ENCODE results near the gene GRID2. TPM values are rescaled to one million over a fixed set of nuclear protein-coding genes. Genes with fewer than 3 reads are reported as not detected.

Gene GRID2
- total RNA-seq, 1 donor from 2014 or later = 11.6 TPM

- Mint-ChIP-seq H3K36me3 (ENCODE audit: low read depth, unreplicated experiment) (no peaks in the 10 kb centered on the region), H3K9me3 (ENCODE audit: unreplicated experiment) (no peaks in the 10 kb centered on the region), H3K4me1 (ENCODE audit: unreplicated experiment) (no peaks in the 10 kb centered on the region), H3K27me3 (ENCODE audit: unreplicated experiment) (no peaks in the 10 kb centered on the region), H3K27ac (ENCODE audit: unreplicated experiment) (no peak overlapping the region), H3K4me3 (ENCODE audit: unreplicated experiment) (no peak overlapping the region)
- DNase-seq (ENCODE audit: low spot score) = no peak
- TF ChIP-seq CTCF (IDR thresholded peaks at IDR 0.05; ENCODE audit: unreplicated experiment) = no peak
Measured at GRCh38 chr4:93179044-93179443, 875.3 kb downstream of the GRID2 start.

- no peak for DNase-seq (ENCODE audit: low spot score)
- H3K4me1 Mint-ChIP-seq (ENCODE audit: unreplicated experiment) = no peaks in the 10 kb centered on the region
- H3K27ac Mint-ChIP-seq (ENCODE audit: unreplicated experiment) = no peak overlapping the region
- H3K36me3 Mint-ChIP-seq (ENCODE audit: low read depth, unreplicated experiment) = no peaks in the 10 kb centered on the region
- no peak for TF ChIP-seq CTCF (IDR thresholded peaks at IDR 0.05; ENCODE audit: unreplicated experiment)
- no peaks in the 10 kb centered on the region for H3K9me3 Mint-ChIP-seq (ENCODE audit: unreplicated experiment)
- no peak overlapping the region for H3K4me3 Mint-ChIP-seq (ENCODE audit: unreplicated experiment)
- no peaks in the 10 kb centered on the region for H3K27me3 Mint-ChIP-seq (ENCODE audit: unreplicated experiment)
Measured at GRCh38 chr4:93182722-93183121, 879.0 kb downstream of the GRID2 start.

GRCh38 chr4:93183576-93183975 lies 879.8 kb downstream of the GRID2 start:
- Mint-ChIP-seq H3K4me1 (ENCODE audit: unreplicated experiment) (no peaks in the 10 kb centered on the region), H3K27ac (ENCODE audit: unreplicated experiment) (no peak overlapping the region), H3K4me3 (ENCODE audit: unreplicated experiment) (no peak overlapping the region), H3K27me3 (ENCODE audit: unreplicated experiment) (no peaks in the 10 kb centered on the region), H3K9me3 (ENCODE audit: unreplicated experiment) (no peaks in the 10 kb centered on the region), H3K36me3 (ENCODE audit: low read depth, unreplicated experiment) (no peaks in the 10 kb centered on the region)
- no peak for DNase-seq (ENCODE audit: low spot score)
- no peak for TF ChIP-seq CTCF (IDR thresholded peaks at IDR 0.05; ENCODE audit: unreplicated experiment)

GRCh38 chr4:93184053-93184452 lies 880.3 kb downstream of the GRID2 start:
- H3K4me3 Mint-ChIP-seq (ENCODE audit: unreplicated experiment) = no peak overlapping the region
- H3K9me3 Mint-ChIP-seq (ENCODE audit: unreplicated experiment) = no peaks in the 10 kb centered on the region
- no peaks in the 10 kb centered on the region for H3K27me3 Mint-ChIP-seq (ENCODE audit: unreplicated experiment)
- DNase-seq (ENCODE audit: low spot score) = no peak
- no peaks in the 10 kb centered on the region for H3K4me1 Mint-ChIP-seq (ENCODE audit: unreplicated experiment)
- H3K36me3 Mint-ChIP-seq (ENCODE audit: low read depth, unreplicated experiment) = no peaks in the 10 kb centered on the region
- TF ChIP-seq CTCF (IDR thresholded peaks at IDR 0.05; ENCODE audit: unreplicated experiment) = no peak
- no peak overlapping the region for H3K27ac Mint-ChIP-seq (ENCODE audit: unreplicated experiment)

- DNase-seq (ENCODE audit: low spot score) = no peak
Measured at GRCh38 chr4:93186846-93187245, 883.1 kb downstream of the GRID2 start.

More at GRCh38 chr4:93186846-93187245, 883.1 kb downstream of the GRID2 start:
- H3K27ac Mint-ChIP-seq (ENCODE audit: unreplicated experiment) = no peak overlapping the region
- no peak overlapping the region for H3K4me3 Mint-ChIP-seq (ENCODE audit: unreplicated experiment)
- no peaks in the 10 kb centered on the region for H3K9me3 Mint-ChIP-seq (ENCODE audit: unreplicated experiment)
- H3K36me3 Mint-ChIP-seq (ENCODE audit: low read depth, unreplicated experiment) = no peaks in the 10 kb centered on the region
- TF ChIP-seq CTCF (IDR thresholded peaks at IDR 0.05; ENCODE audit: unreplicated experiment) = no peak
- H3K4me1 Mint-ChIP-seq (ENCODE audit: unreplicated experiment) = no peaks in the 10 kb centered on the region
- no peaks in the 10 kb centered on the region for H3K27me3 Mint-ChIP-seq (ENCODE audit: unreplicated experiment)
